ENCODE results near the gene VAPB. TPM values are rescaled to one million over a fixed set of nuclear protein-coding genes. Genes with fewer than 3 reads are reported as not detected.
"Not testable (repeated sequence)": the region's sequence is repeated elsewhere in the genome, so short reads cannot be mapped to it uniquely, and the experiment has no call there.

VAPB gene
- total RNA-seq, 2 donors from 2014 or later: 57.4 to 63.5 TPM

DNA sequence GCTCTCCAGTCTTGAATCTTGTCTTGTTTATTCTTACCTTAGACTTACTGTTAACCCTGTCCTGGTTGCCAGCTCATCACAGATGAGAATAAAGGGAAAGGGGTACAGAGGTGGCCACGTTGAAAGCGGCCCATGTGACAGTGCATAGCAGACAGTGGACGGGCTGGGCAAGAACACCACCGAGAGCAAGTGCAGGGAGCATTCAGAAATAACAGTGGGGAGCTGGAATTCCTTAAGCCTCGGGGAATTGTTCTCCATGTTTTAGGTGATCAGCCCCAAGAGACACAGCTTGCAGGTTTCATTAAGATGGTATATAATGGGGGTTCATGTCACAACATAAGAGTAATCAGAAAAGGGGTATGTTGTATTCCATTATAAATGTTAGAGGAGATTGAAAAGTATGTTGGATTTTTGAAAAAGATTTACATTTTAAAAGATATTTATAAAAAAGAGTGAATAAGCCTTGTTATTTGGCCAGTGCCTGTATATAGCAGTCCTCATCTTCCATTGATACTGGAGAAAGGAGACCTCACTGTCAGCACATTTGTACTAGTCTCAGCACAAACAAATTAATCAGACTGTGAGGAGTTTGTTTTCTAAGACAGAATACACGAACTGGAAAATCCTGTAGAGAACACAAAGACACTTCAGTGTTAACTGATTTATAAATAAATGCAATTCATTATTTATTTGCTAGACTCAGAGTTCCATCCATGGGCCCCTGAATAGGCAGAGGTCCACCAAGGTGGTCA is 35.4 kb downstream of the VAPB start:
- H3K9me3 ChIP-seq: no peaks in the 10 kb centered on the region
- intact Hi-C loops (cut with DNase I): no loop called here
- H3K9ac ChIP-seq (ENCODE audit: low read depth in 2 of 2, low read length in 2 of 2): no peak overlapping the region

GRCh38 chr20:58427571-58427970 is 38.5 kb downstream of the VAPB start:
- intact Hi-C loops (cut with DNase I); H3K27me3 ChIP-seq; H3K36me3 ChIP-seq; H3K4me1 ChIP-seq; H3K4me3 ChIP-seq; DNase-seq; H3K9ac ChIP-seq (ENCODE audit: low read depth in 2 of 2, low read length in 2 of 2); H3K27ac ChIP-seq; H3K9me3 ChIP-seq: not testable (repeated sequence)

More for the DNA sequence above, 35.4 kb downstream of the VAPB start:
- H3K4me3 ChIP-seq: no peak overlapping the region
- no peak for DNase-seq
- H3K4me1 ChIP-seq: no peaks in the 10 kb centered on the region
- TF ChIP-seq, protein P1, sequence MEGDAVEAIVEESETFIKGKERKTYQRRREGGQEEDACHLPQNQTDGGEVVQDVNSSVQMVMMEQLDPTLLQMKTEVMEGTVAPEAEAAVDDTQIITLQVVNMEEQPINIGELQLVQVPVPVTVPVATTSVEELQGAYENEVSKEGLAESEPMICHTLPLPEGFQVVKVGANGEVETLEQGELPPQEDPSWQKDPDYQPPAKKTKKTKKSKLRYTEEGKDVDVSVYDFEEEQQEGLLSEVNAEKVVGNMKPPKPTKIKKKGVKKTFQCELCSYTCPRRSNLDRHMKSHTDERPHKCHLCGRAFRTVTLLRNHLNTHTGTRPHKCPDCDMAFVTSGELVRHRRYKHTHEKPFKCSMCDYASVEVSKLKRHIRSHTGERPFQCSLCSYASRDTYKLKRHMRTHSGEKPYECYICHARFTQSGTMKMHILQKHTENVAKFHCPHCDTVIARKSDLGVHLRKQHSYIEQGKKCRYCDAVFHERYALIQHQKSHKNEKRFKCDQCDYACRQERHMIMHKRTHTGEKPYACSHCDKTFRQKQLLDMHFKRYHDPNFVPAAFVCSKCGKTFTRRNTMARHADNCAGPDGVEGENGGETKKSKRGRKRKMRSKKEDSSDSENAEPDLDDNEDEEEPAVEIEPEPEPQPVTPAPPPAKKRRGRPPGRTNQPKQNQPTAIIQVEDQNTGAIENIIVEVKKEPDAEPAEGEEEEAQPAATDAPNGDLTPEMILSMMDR (IDR thresholded peaks at IDR 0.05): no peak
- no peaks in the 10 kb centered on the region for H3K36me3 ChIP-seq
- H3K27me3 ChIP-seq: no peaks in the 10 kb centered on the region
- no peak overlapping the region for H3K27ac ChIP-seq

- Histone ChIP-seq H3K27ac (no peak overlapping the region), H3K27me3 (no peaks in the 10 kb centered on the region), H3K4me3 (no peak overlapping the region), H3K9ac (ENCODE audit: low read depth in 2 of 2, low read length in 2 of 2) (no peak overlapping the region), H3K36me3 (no peaks in the 10 kb centered on the region), H3K4me1 (peaks cover 6% of the 10 kb centered on the region), H3K9me3 (no peaks in the 10 kb centered on the region)
- DNase-seq: no peak
- intact Hi-C loops (cut with DNase I): no loop called here
- TF ChIP-seq, protein P1 (IDR thresholded peaks at IDR 0.05): no peak
These were observed 39.3 kb downstream of the VAPB start for GRCh38 chr20:58428364-58428763.

GRCh38 chr20:58429303-58429702 is 40.3 kb downstream of the VAPB start:
- intact Hi-C loops (cut with DNase I): no loop called here
- no peaks in the 10 kb centered on the region for H3K36me3 ChIP-seq
- no peak for DNase-seq
- H3K27ac ChIP-seq: no peak overlapping the region
- no peak overlapping the region for H3K9ac ChIP-seq (ENCODE audit: low read depth in 2 of 2, low read length in 2 of 2)
- no peaks in the 10 kb centered on the region for H3K27me3 ChIP-seq
- H3K4me1 ChIP-seq: peaks cover 12% of the 10 kb centered on the region
- TF ChIP-seq, protein P1 (IDR thresholded peaks at IDR 0.05): no peak
- no peaks in the 10 kb centered on the region for H3K9me3 ChIP-seq
- H3K4me3 ChIP-seq: no peak overlapping the region

DNA sequence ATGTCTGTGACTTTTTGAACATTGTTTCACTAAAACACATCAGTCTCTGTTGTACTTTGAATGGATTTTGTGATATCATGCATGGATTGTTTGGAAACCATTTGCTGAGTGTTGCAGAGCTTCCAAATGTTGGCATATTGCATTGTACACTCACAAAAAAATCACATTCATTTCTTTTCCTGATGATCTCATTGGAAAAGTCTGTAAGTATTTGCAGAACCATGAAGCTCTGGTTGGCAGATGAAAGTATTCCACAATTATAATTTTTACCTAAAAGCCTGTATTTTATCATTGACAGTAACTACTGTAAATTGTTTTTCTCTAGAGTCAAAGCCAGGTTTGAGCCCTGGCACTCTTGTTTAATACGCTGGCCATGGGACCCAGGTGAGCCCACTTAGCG is 42.1 kb downstream of the VAPB start:
- Histone ChIP-seq H3K27me3 (no peaks in the 10 kb centered on the region), H3K27ac (no peak overlapping the region), H3K36me3 (no peaks in the 10 kb centered on the region), H3K4me1 (peaks cover 13% of the 10 kb centered on the region), H3K9ac (ENCODE audit: low read depth in 2 of 2, low read length in 2 of 2) (no peak overlapping the region), H3K9me3 (no peaks in the 10 kb centered on the region), H3K4me3 (no peak overlapping the region)
- intact Hi-C loops (cut with DNase I): no loop called here
- no peak for DNase-seq
- TF ChIP-seq, protein P1 (IDR thresholded peaks at IDR 0.05): no peak

- Histone ChIP-seq H3K9ac (ENCODE audit: low read depth in 2 of 2, low read length in 2 of 2) (no peak overlapping the region), H3K36me3 (no peaks in the 10 kb centered on the region), H3K27me3 (no peaks in the 10 kb centered on the region), H3K9me3 (no peaks in the 10 kb centered on the region), H3K4me1 (peaks cover 13% of the 10 kb centered on the region), H3K4me3 (no peak overlapping the region), H3K27ac (no peak overlapping the region)
- intact Hi-C loops (cut with DNase I): no loop called here
- TF ChIP-seq, protein P1 (IDR thresholded peaks at IDR 0.05): no peak
- DNase-seq: no peak
These were observed 43.3 kb downstream of the VAPB start for GRCh38 chr20:58432186-58432954.
